GM12878 (cell line): ENCODE results near the gene NTSR1. TPM values are rescaled to one million over a fixed set of nuclear protein-coding genes. Genes with fewer than 3 reads are reported as not detected.

Experiments used
- ATAC-seq: fragments of 200-7000 bp; cut with Tn5 transposase; 3 replicates; pipeline ENCODE4 v1.9.1; 2020; ENCODE audit warnings: mild to moderate bottlenecking, moderate library complexity
- BruUV-seq: library from RNA; stranded (reverse); fragments of 400-500 nt; replicated peaks from 2 replicates; lab custom pipeline; 2021; lab: Mats Ljungman, UMichigan
- CTCF ChIA-PET: fragments of 300-600 bp; sonication (Branson Sonifier 250); formaldehyde crosslinking; extraction: SDS; loops from one replicate; lab custom pipeline; 2021; ENCODE audit warnings: inconsistent platforms; lab: Yijun Ruan, JAX
- POLR2A ChIA-PET: fragments of 350-600 bp; formaldehyde crosslinking; extraction: SDS; loops from one replicate; lab custom pipeline; 2021; ENCODE audit warnings: inconsistent platforms; lab: Charles Lee
- RAD21 ChIA-PET: fragments of 300-600 bp; sonication (Branson Sonifier 250); formaldehyde crosslinking; loops from one replicate; lab custom pipeline; 2023; ENCODE audit warnings: antibody characterized with exemption; ENCODE audit not compliant: unreplicated experiment; lab: Charles Lee
- SMC1A ChIA-PET: fragments of 300-600 bp; sonication (Branson Sonifier 250); formaldehyde crosslinking; loops from one replicate; lab custom pipeline; 2023; ENCODE audit not compliant: unreplicated experiment, uncharacterized antibody; lab: Charles Lee
- DNase-seq: peaks from one replicate; pipeline ENCODE4 v3.0.0-alpha.2; 2011; ENCODE audit warnings: low read depth, low spot score
- FAIRE-seq: peaks from 3 replicates; lab custom pipeline; 2011; peaks lifted over from hg19 to GRCh38; lab: Jason Lieb, UNC
- H2AFZ ChIP-seq: 2 replicates; pipeline ENCODE4 v1.6.0; 2011; ENCODE audit warnings: low read depth, low read length, control low read depth; ENCODE audit not compliant: control insufficient read depth
- H3K27ac ChIP-seq: 2 replicates; pipeline ENCODE4 v1.5.1; 2011; ENCODE audit warnings: control low read depth; ENCODE audit not compliant: control insufficient read depth, insufficient read depth
- H3K27me3 ChIP-seq, 2 experiments: replicated peaks in 1 of 2; 2 replicates each; pipeline versions ENCODE4 v1.6.0 to v1.6.1; 2011; ENCODE audit warnings: low read length in 1 of 2; ENCODE audit not compliant: control insufficient read depth in 2 of 2, insufficient read depth in 2 of 2
- H3K36me3 ChIP-seq, 2 experiments: 2 replicates each; pipeline ENCODE4 v1.5.1; 2011; ENCODE audit warnings: low read length in 1 of 2; ENCODE audit not compliant: control insufficient read depth in 2 of 2, insufficient read depth in 2 of 2
- H3K4me1 ChIP-seq: 2 replicates; pipeline ENCODE4 v1.6.1; 2011; ENCODE audit warnings: mild to moderate bottlenecking, low read length, moderate library complexity, mixed read lengths; ENCODE audit not compliant: control insufficient read depth, insufficient read depth
- H3K4me2 ChIP-seq: 2 replicates; pipeline ENCODE4 v1.6.0; 2011; ENCODE audit warnings: control low read depth; ENCODE audit not compliant: control insufficient read depth, insufficient read depth
- H3K4me3 ChIP-seq: fragments of 200-600 bp; sonication (generic); 2 replicates; pipeline ENCODE4 v1.5.1; 2016
- H3K79me2 ChIP-seq: 2 replicates; pipeline ENCODE4 v1.6.0; 2011; ENCODE audit warnings: low read length; ENCODE audit not compliant: control insufficient read depth, insufficient read depth
- H3K9ac ChIP-seq: 2 replicates; pipeline ENCODE4 v1.8.0; 2011; ENCODE audit warnings: low read length, control low read depth, mixed read lengths; ENCODE audit not compliant: control insufficient read depth, insufficient read depth
- H3K9me3 ChIP-seq: replicated peaks from 3 replicates; pipeline ENCODE4 v1.5.1; 2011; ENCODE audit warnings: mild to moderate bottlenecking, low read length; ENCODE audit not compliant: control insufficient read depth, insufficient read depth
- H4K20me1 ChIP-seq: 2 replicates; pipeline ENCODE4 v1.6.0; 2011; ENCODE audit not compliant: control insufficient read depth, insufficient read depth
- CHD2 ChIP-seq: IDR thresholded peaks from 2 replicates; pipeline ENCODE4 v1.6.1; 2011; ENCODE audit warnings: low read depth, low read length, improper control_type of control experiment, borderline replicate concordance
- EP300 ChIP-seq, 2 experiments: fragments of 150-350 bp in 1 of 2; IDR thresholded peaks; 2 replicates each; pipeline ENCODE4 v1.6.1; 2011 to 2012; ENCODE audit warnings: low read depth in 2 of 2, low read length in 2 of 2, borderline replicate concordance in 1 of 2, improper control_type of control experiment in 1 of 2, inconsistent platforms in 1 of 2; ENCODE audit not compliant: control insufficient read depth in 1 of 2
- GATAD2B ChIP-seq: fragments of 450-650 bp; conservative IDR thresholded peaks from 2 replicates; pipeline ENCODE4 v1.6.1; 2017; ENCODE audit warnings: low read depth, mild to moderate bottlenecking, moderate library complexity
- IRF3 ChIP-seq: fragments of 450-650 bp; IDR thresholded peaks from 2 replicates; pipeline ENCODE4 v1.6.1; 2014; ENCODE audit warnings: mild to moderate bottlenecking
- IRF5 ChIP-seq: fragments of 450-650 bp; IDR thresholded peaks from 2 replicates; pipeline ENCODE4 v1.6.1; 2017; ENCODE audit warnings: borderline replicate concordance
- MEF2B ChIP-seq: fragments of 450-650 bp; IDR thresholded peaks from 2 replicates; pipeline ENCODE4 v1.6.1; 2018; ENCODE audit warnings: mild to moderate bottlenecking, moderate library complexity; ENCODE audit not compliant: partially characterized antibody, poor library complexity, severe bottlenecking
- RCOR1 ChIP-seq: conservative IDR thresholded peaks from 2 replicates; pipeline ENCODE4 v1.6.1; 2012; ENCODE audit warnings: low read depth, low read length, improper control_type of control experiment
- TAF1 ChIP-seq: IDR thresholded peaks from 2 replicates; pipeline ENCODE4 v1.6.1; 2011; ENCODE audit warnings: mild to moderate bottlenecking, low read depth, low read length, borderline replicate concordance
- ZNF384 ChIP-seq: IDR thresholded peaks from 2 replicates; pipeline ENCODE4 v1.6.1; 2012; ENCODE audit warnings: low read depth, mild to moderate bottlenecking, low read length, improper control_type of control experiment, borderline replicate concordance
- WGBS: methylation state at CpG from one replicate; pipeline ENCODE4 v1.1.6; 2016; ENCODE audit warnings: low lambda C conversion rate; ENCODE audit not compliant: insufficient replicate concordance, insufficient coverage; ENCODE audit errors: missing lambda C conversion rate; 5-methylcytosine and 5-hydroxymethylcytosine counted together
- in situ Hi-C: fragments of 300-500 bp; cut with MboI; formaldehyde crosslinking; loops from 9 replicates; pipeline ENCODE4 v1.14.3; 2018; ENCODE audit warnings: mixed read lengths
- intact Hi-C: fragments of 100-400 bp; cut with micrococcal nuclease; formaldehyde crosslinking; loops from one replicate; pipeline ENCODE4 v1.14.2; 2022; ENCODE audit not compliant: unreplicated experiment
- polyA plus RNA-seq, 11 experiments: library from polyadenylated mRNA; depleted of rRNA in 4 of 11; unstranded in 6 of 11; stranded (reverse) in 5 of 11; fragments of >200 nt; fragmentation: Nextera tagmentation in 4 of 11; fragmentation: Illumina TruSeq in 1 of 11; extraction: Ambion mirVana in 4 of 11; extraction: Trizol in 1 of 11; gene quantifications; 1 replicate in 1 of 11; 2 replicates in 10 of 11; pipeline versions ENCODE4 v1.2.1 to v1.2.3, GENCODE V29; 2011 to 2016; ENCODE audit warnings: inconsistent platforms in 2 of 11, missing spikeins in 2 of 11, low read depth in 1 of 11
- total RNA-seq, 4 experiments: library from RNA; depleted of rRNA in 3 of 4; stranded (reverse); fragments of >200 nt in 3 of 4; fragmentation: Illumina TruSeq in 1 of 4; extraction: Trizol in 1 of 4; gene quantifications; 2 replicates each; pipeline versions ENCODE4 v1.2.1 to v1.2.3, GENCODE V29; 2013 to 2021

NTSR1 gene
- total and polyA plus RNA-seq, 10 of the 15 experiments (the other 5 are each of a cell fraction or from before 2014, with no cell fraction given): not detected

GRCh38 chr20:62799873-62800272, 91.2 kb downstream of the NTSR1 start:
- H3K27ac ChIP-seq: no peak overlapping the region
- peaks cover 7% of the 10 kb centered on the region for H3K79me2 ChIP-seq
- ChIA-PET CTCF (no interaction called here), RAD21 (no interaction called here), SMC1A (no interaction called here), POLR2A (no interaction called here)
- in situ Hi-C loops (loop anchor here (10.0 kb wide), 1 partner anchor 145 kb away; no protein-coding TSS in a partner anchor), intact Hi-C loops (no loop called here)
- 89% methylated on average over 10 of the region's 10 CpGs for WGBS
- TF ChIP-seq CHD2: no peak
- no peak overlapping the region for H3K9ac ChIP-seq
- no peaks in the 10 kb centered on the region for H3K9me3 ChIP-seq
- DNase-seq (no peak), FAIRE-seq (no peak), ATAC-seq (no peak)
- no TSS peak for BruUV-seq
- H3K4me1 ChIP-seq: peaks cover 10% of the 10 kb centered on the region
- no peaks in the 10 kb centered on the region for H4K20me1 ChIP-seq
- H3K27me3 ChIP-seq: no peaks in the 10 kb centered on the region
- H2AFZ ChIP-seq: no peak overlapping the region
- H3K36me3 ChIP-seq: peaks cover 5 to 11% of the 10 kb centered on the region in 2 experiments
- no peak overlapping the region for H3K4me2 ChIP-seq
- H3K4me3 ChIP-seq: no peak overlapping the region

- Histone ChIP-seq H3K9ac (no peak overlapping the region), H3K9me3 (no peaks in the 10 kb centered on the region), H3K79me2 (peaks cover 13% of the 10 kb centered on the region), H3K27me3 (no peaks in the 10 kb centered on the region), H3K4me1 (peaks cover 10% of the 10 kb centered on the region), H3K27ac (no peak overlapping the region), H3K36me3 (peaks cover 5 to 11% of the 10 kb centered on the region in 2 experiments), H4K20me1 (no peaks in the 10 kb centered on the region), H3K4me2 (no peak overlapping the region), H2AFZ (no peak overlapping the region), H3K4me3 (no peak overlapping the region)
- intact Hi-C loops: no loop called here
- ChIA-PET RAD21 (no interaction called here), SMC1A (interaction anchor here (0.6 kb wide), 1 partner anchor 409 kb away, joined by 3 read pairs; no protein-coding TSS in a partner anchor), POLR2A (no interaction called here), CTCF (no interaction called here)
- WGBS: 96% methylated on average over 26 of the region's 26 CpGs
- no peak for ATAC-seq
- TF ChIP-seq EP300 (IDR thresholded peaks at IDR 0.05; ENCODE audit: borderline replicate concordance in 1 of 2, control insufficient read depth in 1 of 2, low read depth in 2 of 2, low read length in 2 of 2) (no peak), ZNF384 (no peak), IRF5 (no peak), RCOR1 (no peak), IRF3 (no peak), GATAD2B (no peak), MEF2B (no peak), TAF1 (no peak)
- in situ Hi-C loops: no loop called here
- FAIRE-seq: no peak
- no TSS peak for BruUV-seq
- no peak for DNase-seq
These were observed 92.0 kb downstream of the NTSR1 start for GRCh38 chr20:62800314-62801259.
